ENCODE measurements around the gene ASB2.

DNA sequence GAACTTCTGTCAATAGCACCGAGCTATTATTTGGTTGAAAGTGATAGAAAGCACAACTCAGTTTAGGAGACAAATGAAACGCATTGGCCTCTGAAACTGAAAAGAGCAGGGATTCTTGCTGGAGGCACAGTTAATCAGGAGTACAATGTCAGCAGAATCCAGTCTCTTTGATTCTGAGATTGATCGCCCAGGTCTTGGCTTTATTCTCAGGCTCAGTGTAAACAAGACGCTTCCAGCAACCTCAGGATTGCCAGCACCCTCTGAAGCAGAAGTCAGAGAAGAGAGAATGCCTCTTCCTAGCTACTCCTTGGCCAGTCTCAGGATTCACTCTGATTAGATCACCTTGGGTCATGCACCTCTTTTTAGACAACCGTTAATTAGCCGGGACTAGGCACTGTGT, 38.0 kb upstream of the ASB2 start:
- no peak for TF ChIP-seq ZEB1 (IDR thresholded peaks at IDR 0.05; ENCODE audit: insufficient replicate concordance, low read depth)
- TF ChIP-seq ARNT2 (CRISPR knock-in tag; IDR thresholded peaks at IDR 0.05; ENCODE audit: low read depth) = no peak
- TF ChIP-seq ZNF501 (CRISPR knock-in tag; IDR thresholded peaks at IDR 0.05) = no peak
